ENCODE measurements around the gene IGLL1.
"Not testable (repeated sequence)": the region's sequence is repeated elsewhere in the genome, so short reads cannot be mapped to it uniquely, and the experiment has no call there.

Gene IGLL1

GRCh38 chr22:23591201-23591791 is 11.2 kb upstream of the IGLL1 start:
- peak; percentile 29 for DNase-seq

DNA sequence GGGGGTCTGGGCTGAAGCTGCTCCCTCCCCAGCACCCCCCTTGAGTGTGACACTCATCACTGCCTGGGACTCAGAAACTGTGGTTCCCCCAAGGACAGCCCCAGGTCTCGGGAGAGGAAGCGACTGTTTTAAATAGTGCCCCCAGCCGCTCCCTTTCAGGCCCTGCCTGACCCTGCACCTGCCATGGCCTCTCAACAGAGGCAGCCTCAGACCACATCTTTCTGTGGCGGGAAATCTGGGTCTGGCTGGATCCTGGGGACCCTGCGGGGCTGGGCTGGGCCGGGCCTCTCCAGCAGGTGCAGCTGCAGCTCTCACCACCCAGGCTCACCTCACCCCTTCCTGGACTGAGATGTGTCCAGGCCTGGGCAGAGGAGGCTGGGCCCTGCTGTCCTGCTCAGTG is 3.7 kb upstream of the IGLL1 start:
- DNase-seq = no peak

DNA sequence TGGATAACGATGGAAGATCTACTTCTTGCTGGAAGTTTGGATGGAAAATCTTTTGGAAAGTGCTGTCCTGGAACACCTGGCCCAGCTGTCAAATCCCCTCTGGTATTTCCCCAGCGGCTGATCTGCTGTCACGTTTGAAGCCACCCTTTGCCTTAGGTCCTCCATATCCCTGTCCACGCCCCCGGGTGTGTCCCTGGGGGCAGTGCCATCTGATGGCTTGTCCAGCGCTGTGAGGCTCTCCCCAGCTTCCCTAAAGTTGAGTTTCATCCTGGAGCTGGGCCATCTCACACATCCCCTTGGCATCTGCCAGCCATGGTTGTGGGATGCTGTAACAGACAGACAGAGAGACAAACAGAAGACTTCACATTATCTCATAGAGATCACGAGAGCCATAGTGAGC is 3.1 kb upstream of the IGLL1 start:
- no peak for DNase-seq

- DNase-seq = no peak
These were observed 1.2 kb upstream of the IGLL1 start for GRCh38 chr22:23581260-23581650.

DNA sequence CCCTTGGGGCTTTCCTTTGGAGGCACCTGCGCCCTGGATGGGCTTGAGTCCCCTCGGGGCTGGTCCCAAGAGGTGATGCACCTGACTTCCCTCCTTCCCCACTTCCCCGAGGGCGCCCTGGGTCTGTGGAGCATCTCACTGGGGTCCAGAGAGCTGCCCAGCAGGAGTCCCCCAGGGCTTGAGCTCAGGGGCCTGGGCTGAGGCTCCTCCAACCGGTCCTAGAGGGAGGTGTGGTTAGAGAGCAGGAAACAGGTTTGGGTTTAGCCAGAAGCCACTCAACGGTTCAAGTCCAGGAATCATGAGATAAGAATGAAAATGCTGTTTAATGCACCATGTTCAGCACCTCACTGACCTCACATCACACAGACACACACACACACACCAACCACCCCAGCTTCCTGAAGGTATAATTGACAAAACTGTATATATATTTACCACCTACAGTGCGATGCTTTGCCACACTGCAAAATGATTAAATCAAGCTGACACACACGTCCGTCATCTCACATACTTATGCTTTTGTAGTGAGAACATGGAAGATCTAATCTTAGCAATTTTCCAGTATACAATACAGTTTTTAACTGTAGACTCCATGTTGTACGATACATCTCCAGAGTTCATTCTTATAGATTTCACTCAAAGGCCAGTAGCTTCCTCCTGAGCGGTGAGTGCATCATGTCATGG is 628 bp upstream of the IGLL1 start:
- no peak for DNase-seq

DNA sequence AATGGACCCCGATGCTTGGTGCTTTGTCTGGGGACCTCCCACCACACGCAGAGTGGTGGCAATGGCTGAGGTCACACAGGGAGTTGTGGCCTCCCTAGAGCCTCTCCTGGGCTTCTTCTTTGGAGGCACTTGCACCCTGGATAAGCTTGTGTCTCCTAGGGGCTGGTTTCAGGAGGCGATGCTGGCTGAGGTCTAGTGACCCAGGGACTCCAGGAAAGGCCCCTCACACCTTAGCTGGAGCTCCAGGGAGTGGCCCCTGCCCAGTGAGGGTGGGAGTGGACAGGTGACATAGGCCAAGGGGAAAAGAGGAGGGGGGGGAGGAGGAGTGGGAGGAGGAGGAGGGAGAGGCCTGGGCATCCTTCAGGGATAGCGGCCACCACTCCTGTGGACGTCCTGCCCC is 810 bp downstream of the IGLL1 start:
- no peak for DNase-seq

- no peak for DNase-seq
These were observed 1.8 kb downstream of the IGLL1 start for GRCh38 chr22:23578306-23578705.

- no peak for DNase-seq
These were observed 3.4 kb downstream of the IGLL1 start for GRCh38 chr22:23576681-23577080.

GRCh38 chr22:23575601-23576000 is 4.5 kb downstream of the IGLL1 start:
- no peak for DNase-seq

- DNase-seq = no peak
These were observed 5.2 kb downstream of the IGLL1 start for GRCh38 chr22:23574877-23575276.

- no peak for DNase-seq
These were observed 5.7 kb downstream of the IGLL1 start for GRCh38 chr22:23574371-23574811.

DNA sequence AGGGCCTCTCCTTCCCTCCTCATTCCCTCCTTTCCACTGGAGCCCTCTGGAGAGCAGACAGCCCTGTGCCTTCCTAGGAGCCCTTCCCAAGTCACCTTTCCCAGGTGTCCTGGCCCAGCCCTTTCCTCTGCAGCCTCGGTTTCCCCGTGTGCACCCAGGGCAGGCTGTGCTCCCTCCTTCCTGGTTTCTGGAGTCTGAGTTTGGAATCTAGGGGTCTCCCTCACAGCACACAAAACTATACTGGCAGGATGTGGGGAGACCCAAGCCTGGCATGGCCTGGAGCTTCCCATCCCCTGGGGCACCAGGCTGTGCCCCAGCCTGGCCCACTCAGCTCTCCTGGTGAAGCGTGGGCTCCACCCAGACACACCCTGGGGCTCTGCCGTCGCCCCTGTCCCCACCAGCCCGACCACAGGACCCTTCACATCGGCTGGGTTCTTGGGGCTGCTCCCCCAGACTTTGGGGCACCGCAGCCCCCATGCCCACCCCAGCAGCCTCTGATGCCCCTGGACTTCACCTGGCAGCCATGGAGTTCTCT is 6.3 kb downstream of the IGLL1 start:
- DNase-seq = not testable (repeated sequence)

GRCh38 chr22:23573106-23573505 is 7.0 kb downstream of the IGLL1 start:
- DNase-seq = not testable (repeated sequence)

DNA sequence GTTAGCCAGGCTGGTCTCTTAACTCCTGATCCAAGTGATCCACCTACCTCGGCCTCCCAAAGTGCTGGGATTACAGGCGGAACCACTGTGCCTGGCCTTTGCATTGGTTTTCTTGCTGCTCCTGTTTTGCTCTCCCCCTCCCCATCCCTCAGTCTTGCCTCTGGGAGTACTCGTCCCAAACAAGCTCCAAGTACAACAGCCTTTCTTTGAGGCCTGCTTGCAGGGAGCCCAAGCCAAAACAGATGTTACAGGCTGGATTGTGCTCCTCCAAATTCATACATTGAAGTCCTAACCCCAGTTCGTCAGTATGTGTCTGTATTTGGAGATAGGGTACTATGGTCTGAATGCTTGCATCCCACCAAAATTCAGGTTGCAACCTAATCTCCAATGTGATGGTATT is 8.6 kb downstream of the IGLL1 start:
- no peak for DNase-seq

DNA sequence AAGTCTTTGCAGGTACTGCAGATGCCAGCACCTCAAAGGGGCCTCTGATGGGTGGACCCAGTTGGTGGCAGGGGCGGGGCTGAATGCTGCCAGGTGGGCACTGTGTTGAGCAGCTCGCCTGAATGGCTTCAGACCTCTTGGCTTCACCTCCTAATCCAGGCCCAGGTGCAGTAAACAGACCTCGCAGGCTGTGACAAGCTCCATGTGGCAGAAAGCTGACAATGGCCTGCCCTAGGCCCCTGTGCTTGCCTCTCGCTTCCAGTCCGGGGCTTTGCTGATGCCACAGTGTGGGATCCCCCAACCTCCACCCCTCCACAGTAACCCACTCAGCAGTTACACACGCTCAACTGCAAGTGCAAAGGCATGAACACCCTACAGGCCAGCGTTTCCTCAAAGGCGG is 9.4 kb downstream of the IGLL1 start:
- no peak for DNase-seq

DNA sequence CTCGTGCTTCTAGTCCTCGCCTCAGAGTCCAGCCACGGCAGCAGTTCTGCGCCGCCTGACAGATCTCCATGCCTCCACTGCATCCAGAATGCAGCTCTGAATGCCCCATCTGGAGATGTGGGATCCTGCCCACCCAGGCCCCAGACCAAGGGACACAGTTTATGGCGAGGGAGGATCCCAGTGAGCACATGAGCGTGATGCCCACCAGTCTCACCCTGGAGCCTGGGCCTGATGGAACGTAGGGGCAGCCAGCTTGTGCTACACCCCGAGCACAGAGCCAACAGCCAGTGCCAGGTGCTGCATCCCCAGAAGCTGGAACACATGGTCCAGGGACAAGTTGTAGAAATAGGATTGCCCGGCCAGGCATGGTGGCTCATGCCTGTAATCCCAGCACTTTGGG is 10.4 kb downstream of the IGLL1 start:
- DNase-seq = no peak

- no peak for DNase-seq
These were observed 10.8 kb downstream of the IGLL1 start for GRCh38 chr22:23569291-23569690.

DNA sequence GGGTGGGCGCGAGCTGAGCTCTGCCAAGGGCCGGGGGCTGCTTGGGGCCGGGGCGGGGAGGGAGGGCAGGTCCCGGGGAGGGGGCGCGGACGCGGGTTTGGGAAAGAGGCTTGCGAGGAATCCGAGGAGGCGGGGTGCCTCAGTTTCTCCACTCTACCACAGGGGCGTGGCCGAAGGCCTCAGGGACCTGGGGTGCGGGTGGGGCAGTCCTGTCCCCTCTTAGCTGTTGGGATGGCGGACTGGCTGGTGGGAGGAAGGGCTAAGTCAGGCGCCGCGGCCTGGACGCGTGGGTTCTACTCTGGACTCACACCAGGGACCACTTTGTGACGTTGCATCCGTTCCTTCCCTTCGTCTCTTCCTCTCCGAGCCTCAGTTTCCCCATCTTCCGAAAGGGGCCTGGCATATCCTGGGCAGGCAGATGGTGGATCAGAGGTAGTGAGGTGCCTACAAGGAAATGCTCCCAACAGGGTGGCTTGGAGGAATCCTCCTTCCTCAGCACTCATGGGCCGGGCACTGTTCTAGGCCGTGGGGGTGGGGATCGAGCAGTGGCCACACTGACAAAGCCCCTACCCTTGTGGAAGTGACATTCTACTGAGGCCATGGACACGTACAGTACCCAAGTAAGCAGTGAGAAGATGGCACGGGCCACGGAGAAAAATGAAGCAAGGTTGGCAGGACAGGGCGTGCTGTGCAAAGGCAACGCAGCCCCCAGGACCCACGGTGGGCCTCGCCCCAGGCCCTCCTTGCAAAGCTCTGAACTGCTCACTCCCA is 13.2 kb downstream of the IGLL1 start:
- no peak for DNase-seq

GRCh38 chr22:23565915-23566704 is 14.0 kb downstream of the IGLL1 start:
- no peak for DNase-seq

- DNase-seq = no peak
These were observed 14.7 kb downstream of the IGLL1 start for GRCh38 chr22:23565305-23565914.

GRCh38 chr22:23564276-23564675 is 15.8 kb downstream of the IGLL1 start:
- no peak for DNase-seq

DNA sequence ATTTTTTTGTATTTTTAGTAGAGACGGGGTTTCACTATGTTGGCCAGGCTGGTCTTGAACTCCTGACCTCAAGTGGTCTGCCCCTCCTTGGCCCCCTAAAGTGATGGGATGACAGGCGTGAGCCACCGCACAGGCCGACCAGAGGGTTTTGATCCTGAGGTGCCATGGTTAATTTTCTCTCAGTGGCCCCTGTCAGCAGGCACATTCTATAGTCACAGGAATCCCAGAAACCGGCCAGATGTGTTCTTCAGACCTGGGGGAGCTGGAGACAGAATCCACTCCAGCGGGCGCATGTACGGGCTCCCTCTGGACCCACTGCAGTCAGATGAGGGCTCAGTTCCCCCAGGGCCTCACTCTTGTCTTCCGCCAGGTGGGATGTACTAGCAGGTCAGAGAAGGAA is 17.0 kb downstream of the IGLL1 start:
- no peak for DNase-seq

GRCh38 chr22:23562186-23562585 is 17.9 kb downstream of the IGLL1 start:
- no peak for DNase-seq
